ENCODE results near the gene SCUBE3.

GRCh38 chr6:35240838-35241801 lies 27.4 kb downstream of the SCUBE3 start:
- TF ChIP-seq CTCF (conservative IDR thresholded peaks at IDR 0.05; ENCODE audit: low read depth in 2 of 2) (peak; percentile 99 to 100), POLR2AphosphoS5 (IDR thresholded peaks at IDR 0.05; ENCODE audit: low read depth) (no peak), REST (IDR thresholded peaks at IDR 0.05; ENCODE audit: unreplicated experiment) (no peak), CREB1 (CRISPR knock-in tag; IDR thresholded peaks at IDR 0.05; ENCODE audit: low read depth) (peak; percentile 29; the same call in 1 of the 2 replicates), EZH2 (IDR thresholded peaks at IDR 0.05; ENCODE audit: low read depth, unreplicated experiment) (no peak), EZH2phosphoT487 (IDR thresholded peaks at IDR 0.05; ENCODE audit: unreplicated experiment) (no peak)

Data from GM23338 (cell line).